HepG2 (cell line): Measurements from ENCODE around the gene HBS1L.
A peak's percentile ranks its signal among the peaks of the same experiment; 100 is the strongest.

ENCODE experiments used
- EP300 ChIP-seq, 3 experiments: sonication (generic) in 1 of 3; formaldehyde crosslinking in 1 of 3; IDR thresholded peaks; 2 replicates each; pipeline versions ENCODE4 v1.5.1 to v1.6.1; 2011 to 2020; ENCODE audit warnings: low read depth in 2 of 3, low read length in 2 of 3, borderline replicate concordance in 1 of 3, improper control_type of control experiment in 1 of 3, mild to moderate bottlenecking in 1 of 3, missing genetic modification reagents in 1 of 3, moderate library complexity in 1 of 3
- TF ChIP-seq, protein P1 (sequence below): sonication (generic); formaldehyde crosslinking; IDR thresholded peaks from 2 replicates; pipeline ENCODE4 v1.5.0; 2020; ENCODE audit warnings: mild to moderate bottlenecking, missing genetic modification reagents, moderate library complexity

DNA sequence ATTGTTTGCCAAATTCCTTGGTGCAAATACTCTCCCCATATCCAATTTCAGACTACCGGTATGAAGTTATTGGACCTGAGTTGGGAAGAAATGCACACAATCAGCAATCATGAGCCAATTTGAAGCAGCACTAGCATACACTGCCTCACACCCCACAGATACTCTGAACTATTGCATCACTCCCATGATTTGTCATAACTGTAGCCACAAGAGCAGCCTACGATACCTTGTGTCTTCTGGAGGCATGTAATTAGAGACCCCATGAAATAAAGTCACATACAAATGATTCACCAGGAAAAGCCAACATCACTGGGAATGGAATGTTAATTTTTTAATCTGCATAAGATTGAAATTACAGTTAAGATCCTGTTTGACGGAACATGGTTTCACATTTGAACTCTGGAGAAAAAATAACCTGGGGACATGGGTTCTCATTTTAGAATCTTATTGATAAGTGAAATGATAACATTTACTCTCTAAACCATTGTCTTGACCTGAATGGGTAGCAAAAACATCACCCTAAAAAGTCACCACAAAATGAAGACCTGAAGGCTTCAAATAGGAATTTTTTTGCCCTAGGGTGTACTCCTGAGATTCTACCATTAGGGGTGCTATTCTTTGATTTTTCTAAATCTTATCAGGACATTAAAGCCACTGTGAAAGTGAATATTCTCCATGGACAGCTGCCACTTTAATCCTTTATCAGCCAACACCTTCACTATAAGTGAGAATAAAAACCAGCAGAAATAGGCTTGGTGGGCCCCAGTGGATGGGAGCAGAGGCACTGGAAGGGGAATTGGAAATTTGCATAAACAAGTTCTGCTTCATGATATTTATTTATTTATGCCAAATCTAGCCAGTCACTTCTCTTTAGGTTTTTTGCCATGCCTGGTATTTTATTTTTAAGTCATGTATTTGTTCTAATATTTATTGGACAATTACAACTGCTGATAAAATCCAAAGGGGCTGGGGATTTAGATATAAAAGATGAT, 34.5 kb upstream of the HBS1L start:
- TF ChIP-seq, protein P1, sequence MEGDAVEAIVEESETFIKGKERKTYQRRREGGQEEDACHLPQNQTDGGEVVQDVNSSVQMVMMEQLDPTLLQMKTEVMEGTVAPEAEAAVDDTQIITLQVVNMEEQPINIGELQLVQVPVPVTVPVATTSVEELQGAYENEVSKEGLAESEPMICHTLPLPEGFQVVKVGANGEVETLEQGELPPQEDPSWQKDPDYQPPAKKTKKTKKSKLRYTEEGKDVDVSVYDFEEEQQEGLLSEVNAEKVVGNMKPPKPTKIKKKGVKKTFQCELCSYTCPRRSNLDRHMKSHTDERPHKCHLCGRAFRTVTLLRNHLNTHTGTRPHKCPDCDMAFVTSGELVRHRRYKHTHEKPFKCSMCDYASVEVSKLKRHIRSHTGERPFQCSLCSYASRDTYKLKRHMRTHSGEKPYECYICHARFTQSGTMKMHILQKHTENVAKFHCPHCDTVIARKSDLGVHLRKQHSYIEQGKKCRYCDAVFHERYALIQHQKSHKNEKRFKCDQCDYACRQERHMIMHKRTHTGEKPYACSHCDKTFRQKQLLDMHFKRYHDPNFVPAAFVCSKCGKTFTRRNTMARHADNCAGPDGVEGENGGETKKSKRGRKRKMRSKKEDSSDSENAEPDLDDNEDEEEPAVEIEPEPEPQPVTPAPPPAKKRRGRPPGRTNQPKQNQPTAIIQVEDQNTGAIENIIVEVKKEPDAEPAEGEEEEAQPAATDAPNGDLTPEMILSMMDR (CRISPR knock-in tag): 0 out of 2 replicates have a peak, but pooled peaks have one; percentile 6
- TF ChIP-seq EP300 (IDR thresholded peaks at IDR 0.05; ENCODE audit: low read depth in 2 of 2, low read length in 2 of 2): no peak
- TF ChIP-seq EP300 (CRISPR knock-in tag; IDR thresholded peaks at IDR 0.05; ENCODE audit: borderline replicate concordance): no peak
